Gastroesophageal sphincter (tissue), 4 donors: ENCODE measurements around the gene BDH2. TPM values are rescaled to one million over a fixed set of nuclear protein-coding genes. Genes with fewer than 3 reads are reported as not detected.

ENCODE experiments used
- ATAC-seq: fragments of 150-250 bp; one replicate; pipeline ENCODE4 v1.9.1; 2016; ENCODE audit warnings: mild to moderate bottlenecking, moderate library complexity
- H3K27ac ChIP-seq, 4 donors: fragments of 200-600 bp; sonication (generic) in 3 of 4; 1 replicate in 3 of 4; 2 replicates in 1 of 4; pipeline ENCODE4 v1.5.1; 2016 to 2019
- H3K27me3 ChIP-seq: fragments of 200-600 bp; sonication (generic); one replicate; pipeline ENCODE4 v1.5.1; 2019
- H3K36me3 ChIP-seq, 2 donors: fragments of 200-600 bp; sonication (generic); one replicate each; pipeline ENCODE4 v1.5.1; 2019; ENCODE audit warnings: control low read depth in 1 of 2
- H3K4me1 ChIP-seq, 3 donors: fragments of 200-600 bp; sonication (generic); 1 replicate in 2 of 3; 2 replicates in 1 of 3; pipeline ENCODE4 v1.5.1; 2016 to 2019; ENCODE audit warnings: control low read depth in 2 of 3
- H3K4me3 ChIP-seq, 2 donors: fragments of 200-600 bp; sonication (generic); one replicate each; pipeline ENCODE4 v1.5.1; 2019; ENCODE audit warnings: mild to moderate bottlenecking in 1 of 2, moderate library complexity in 1 of 2
- H3K9me3 ChIP-seq, 3 donors: fragments of 200-600 bp; sonication (generic); one replicate each; pipeline ENCODE4 v1.5.1; 2017 to 2019; ENCODE audit warnings: control low read depth in 2 of 3
- EP300 ChIP-seq: sonication (generic); formaldehyde crosslinking; IDR thresholded peaks from one replicate; pipeline ENCODE4 v1.6.1; 2017; ENCODE audit warnings: antibody characterized with exemption, mild to moderate bottlenecking
- POLR2A ChIP-seq, 2 donors: fragments of 450-650 bp; IDR thresholded peaks; one replicate each; pipeline ENCODE4 v1.6.1; 2017; ENCODE audit warnings: antibody characterized with exemption in 2 of 2, mild to moderate bottlenecking in 2 of 2, moderate library complexity in 1 of 2
- POLR2AphosphoS5 ChIP-seq: sonication (generic); formaldehyde crosslinking; IDR thresholded peaks from one replicate; pipeline ENCODE4 v1.6.1; 2017; ENCODE audit warnings: antibody characterized with exemption
- WGBS, 2 donors: methylation state at CpG; one replicate each; pipeline ENCODE4 v1.1.5; 2018; ENCODE audit warnings: low coverage in 1 of 2; 5-methylcytosine and 5-hydroxymethylcytosine counted together
- total RNA-seq, 4 donors: library from RNA; depleted of rRNA; stranded (reverse); fragments of >200 nt; gene quantifications; one replicate each; pipeline ENCODE4 v1.1.0, GENCODE V29; 2016
- TF ChIP-seq, protein P1 (sequence below), 4 experiments: fragments of 200-600 bp in 2 of 4; fragments of 450-650 bp in 2 of 4; sonication (generic) in 1 of 4; IDR thresholded peaks; one replicate each; pipeline ENCODE4 v1.5.1; 2017 to 2019; ENCODE audit warnings: antibody characterized with exemption in 4 of 4, mild to moderate bottlenecking in 2 of 4, moderate library complexity in 2 of 4

BDH2 gene
- total RNA-seq, 4 donors from 2014 or later = 26.9 to 109 (median 55.2) TPM

DNA sequence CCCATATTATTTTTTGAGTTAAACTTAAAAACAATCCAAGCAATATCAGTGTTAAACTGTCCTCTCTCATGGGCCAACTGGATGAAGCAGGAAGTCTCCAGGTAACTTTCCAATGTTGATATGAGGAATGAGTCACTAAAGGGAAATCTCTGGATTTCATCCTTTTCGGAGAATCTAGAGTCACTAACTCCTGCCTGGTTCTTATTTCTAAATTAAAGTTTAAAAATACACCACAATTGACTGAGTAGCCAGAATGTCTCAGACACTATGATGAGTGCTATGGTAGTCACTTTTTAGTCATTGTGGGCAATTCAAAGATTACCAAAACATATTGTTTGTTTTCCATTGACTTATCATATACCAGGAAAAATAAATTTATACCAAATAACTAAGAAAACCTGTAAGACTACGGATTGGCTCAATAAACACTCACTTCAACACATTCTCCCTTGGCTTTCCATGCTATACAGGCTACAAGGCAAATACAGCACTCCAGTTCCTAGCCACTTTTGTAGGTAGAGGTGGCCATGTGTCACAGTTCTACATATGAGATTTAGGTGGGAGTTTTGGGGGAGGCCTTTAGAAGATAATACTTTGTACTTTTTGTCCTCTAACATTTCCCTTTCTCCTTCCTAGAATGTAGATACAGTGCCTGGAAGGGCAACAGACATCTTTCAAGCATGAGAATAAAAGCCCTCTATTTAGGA lies 31.6 kb downstream of the BDH2 start:
- Histone ChIP-seq H3K36me3 (peaks cover 0 to 14% of the 10 kb centered on the region in 2 donors), H3K4me3 (no peak overlapping the region), H3K9me3 (no peaks in the 10 kb centered on the region), H3K27ac (no peak overlapping the region), H3K27me3 (no peaks in the 10 kb centered on the region), H3K4me1 (no peaks in the 10 kb centered on the region)
- ATAC-seq = no peak
- WGBS, 2 donors = 72 to 100% methylated on average over 2 of the region's 2 CpGs
- no peak for TF ChIP-seq EP300
- no peak for TF ChIP-seq POLR2AphosphoS5
- no peak for TF ChIP-seq POLR2A (IDR thresholded peaks at IDR 0.05)
- TF ChIP-seq, protein P1, sequence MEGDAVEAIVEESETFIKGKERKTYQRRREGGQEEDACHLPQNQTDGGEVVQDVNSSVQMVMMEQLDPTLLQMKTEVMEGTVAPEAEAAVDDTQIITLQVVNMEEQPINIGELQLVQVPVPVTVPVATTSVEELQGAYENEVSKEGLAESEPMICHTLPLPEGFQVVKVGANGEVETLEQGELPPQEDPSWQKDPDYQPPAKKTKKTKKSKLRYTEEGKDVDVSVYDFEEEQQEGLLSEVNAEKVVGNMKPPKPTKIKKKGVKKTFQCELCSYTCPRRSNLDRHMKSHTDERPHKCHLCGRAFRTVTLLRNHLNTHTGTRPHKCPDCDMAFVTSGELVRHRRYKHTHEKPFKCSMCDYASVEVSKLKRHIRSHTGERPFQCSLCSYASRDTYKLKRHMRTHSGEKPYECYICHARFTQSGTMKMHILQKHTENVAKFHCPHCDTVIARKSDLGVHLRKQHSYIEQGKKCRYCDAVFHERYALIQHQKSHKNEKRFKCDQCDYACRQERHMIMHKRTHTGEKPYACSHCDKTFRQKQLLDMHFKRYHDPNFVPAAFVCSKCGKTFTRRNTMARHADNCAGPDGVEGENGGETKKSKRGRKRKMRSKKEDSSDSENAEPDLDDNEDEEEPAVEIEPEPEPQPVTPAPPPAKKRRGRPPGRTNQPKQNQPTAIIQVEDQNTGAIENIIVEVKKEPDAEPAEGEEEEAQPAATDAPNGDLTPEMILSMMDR (IDR thresholded peaks at IDR 0.05) = no peak

- Histone ChIP-seq H3K36me3 (peaks cover 0 to 4% of the 10 kb centered on the region in 2 donors), H3K4me3 (no peak overlapping the region), H3K4me1 (no peaks in the 10 kb centered on the region), H3K27me3 (no peaks in the 10 kb centered on the region), H3K27ac (no peak overlapping the region), H3K9me3 (no peaks in the 10 kb centered on the region)
- TF ChIP-seq POLR2AphosphoS5 (no peak), POLR2A (IDR thresholded peaks at IDR 0.05) (no peak), EP300 (no peak)
- TF ChIP-seq, protein P1 (IDR thresholded peaks at IDR 0.05) = no peak
- 92 to 100% methylated on average over 1 to 2 of the region's 2 CpGs for WGBS, 2 donors
- ATAC-seq = no peak
These were observed 39.0 kb downstream of the BDH2 start for GRCh38 chr4:103060453-103061148.

GRCh38 chr4:103054030-103054429 lies 45.6 kb downstream of the BDH2 start:
- Histone ChIP-seq H3K27me3 (no peaks in the 10 kb centered on the region), H3K36me3 (peaks cover 0 to 13% of the 10 kb centered on the region in 2 donors), H3K9me3 (no peaks in the 10 kb centered on the region), H3K4me3 (no peak overlapping the region), H3K27ac (no peak overlapping the region), H3K4me1 (no peaks in the 10 kb centered on the region)
- WGBS, 2 donors = 80 to 96% methylated on average over 1 to 2 of the region's 3 CpGs
- peak; percentile 67 for ATAC-seq
- TF ChIP-seq POLR2A (IDR thresholded peaks at IDR 0.05) (no peak), EP300 (no peak), POLR2AphosphoS5 (no peak)
- TF ChIP-seq, protein P1 (IDR thresholded peaks at IDR 0.05) = no peak

- Histone ChIP-seq H3K4me3 (no peak overlapping the region), H3K9me3 (no peaks in the 10 kb centered on the region), H3K27me3 (no peaks in the 10 kb centered on the region), H3K4me1 (no peaks in the 10 kb centered on the region), H3K27ac (no peak overlapping the region), H3K36me3 (peaks cover 0 to 25% of the 10 kb centered on the region in 2 donors)
- ATAC-seq = no peak
- no peak for TF ChIP-seq POLR2AphosphoS5
- TF ChIP-seq POLR2A (IDR thresholded peaks at IDR 0.05) = no peak
- TF ChIP-seq EP300 = no peak
- TF ChIP-seq, protein P1 (IDR thresholded peaks at IDR 0.05) = no peak
- 82 to 92% methylated on average over 2 to 3 of the region's 3 CpGs for WGBS, 2 donors
These were observed 46.9 kb downstream of the BDH2 start for GRCh38 chr4:103052779-103053178.

DNA sequence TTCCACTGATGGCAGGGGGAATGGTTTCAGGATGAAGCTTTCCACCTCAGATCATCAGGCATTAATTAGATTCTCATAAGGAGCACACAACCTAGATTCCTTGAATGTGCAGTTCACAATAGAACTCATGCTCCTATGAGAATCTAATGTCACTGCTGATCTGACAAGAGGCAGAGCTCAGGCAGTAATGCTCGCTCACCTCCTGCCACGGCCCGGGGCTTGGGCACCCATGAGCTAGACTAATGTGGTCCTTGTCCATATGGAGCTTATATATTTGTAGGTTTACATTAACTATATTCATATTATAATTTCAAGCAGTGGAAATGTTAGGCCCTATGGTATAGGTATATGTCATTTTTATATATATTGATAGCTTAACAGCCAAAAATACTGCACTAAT lies 47.5 kb downstream of the BDH2 start:
- no peak for ATAC-seq
- no peaks in the 10 kb centered on the region for H3K27me3 ChIP-seq
- H3K9me3 ChIP-seq = no peaks in the 10 kb centered on the region
- H3K36me3 ChIP-seq = peaks cover 0 to 27% of the 10 kb centered on the region in 2 donors
- TF ChIP-seq POLR2AphosphoS5 (no peak), EP300 (no peak), POLR2A (IDR thresholded peaks at IDR 0.05) (no peak)
- TF ChIP-seq, protein P1 (IDR thresholded peaks at IDR 0.05) = no peak
- H3K4me1 ChIP-seq = no peaks in the 10 kb centered on the region
- H3K27ac ChIP-seq = no peak overlapping the region
- 79 to 100% methylated on average over 2 to 3 of the region's 3 CpGs for WGBS, 2 donors
- no peak overlapping the region for H3K4me3 ChIP-seq
